DND-41 (cell line): ENCODE measurements around the gene ZNF770.

ENCODE experiments used
- ATAC-seq: fragments of 200-7000 bp; cut with Tn5 transposase; 3 replicates; pipeline ENCODE4 v1.9.1; 2021; ENCODE audit warnings: low read depth; ENCODE audit not compliant: insufficient read depth
- DNase-seq: peaks from one replicate; pipeline ENCODE4 v3.0.0-alpha.2; 2020
- H2AFZ ChIP-seq: 2 replicates; pipeline ENCODE4 v1.6.0; 2012; ENCODE audit warnings: low read depth, low read length
- H3K27ac ChIP-seq: 2 replicates; pipeline ENCODE4 v1.5.1; 2012; ENCODE audit warnings: low read length, inconsistent platforms
- H3K27me3 ChIP-seq: fragments of 200-600 bp; sonication (generic); 2 replicates; pipeline ENCODE4 v1.6.0; 2012; ENCODE audit warnings: low read length, mild to moderate bottlenecking, inconsistent platforms; ENCODE audit not compliant: insufficient read depth, poor library complexity
- H3K36me3 ChIP-seq: 2 replicates; pipeline ENCODE4 v1.5.1; 2012; ENCODE audit warnings: low read length, inconsistent platforms; ENCODE audit not compliant: insufficient read depth
- H3K4me1 ChIP-seq: 2 replicates; pipeline ENCODE4 v1.5.1; 2012; ENCODE audit warnings: mild to moderate bottlenecking, low read length; ENCODE audit not compliant: insufficient read depth
- H3K4me2 ChIP-seq: 2 replicates; pipeline ENCODE4 v1.6.0; 2012; ENCODE audit warnings: mild to moderate bottlenecking, moderate library complexity, low read length, inconsistent platforms; ENCODE audit not compliant: insufficient read depth
- H3K4me3 ChIP-seq, 2 experiments: fragments of 200-600 bp in 1 of 2; shearing (Covaris generic) in 1 of 2; 2 replicates each; pipeline ENCODE4 v1.5.1; 2012 to 2016; ENCODE audit warnings: inconsistent platforms in 2 of 2, low read length in 2 of 2, mild to moderate bottlenecking in 2 of 2, low read depth in 1 of 2, moderate library complexity in 1 of 2
- H3K79me2 ChIP-seq: 2 replicates; pipeline ENCODE4 v1.6.0; 2012; ENCODE audit warnings: low read length, inconsistent platforms; ENCODE audit not compliant: insufficient read depth
- H3K9ac ChIP-seq: 2 replicates; pipeline ENCODE4 v1.6.0; 2012; ENCODE audit warnings: low read depth, mild to moderate bottlenecking, inconsistent platforms, low read length, moderate library complexity
- H3K9me3 ChIP-seq: 2 replicates; pipeline ENCODE4 v1.5.1; 2012; ENCODE audit warnings: low read length, moderate library complexity, mild to moderate bottlenecking, inconsistent platforms; ENCODE audit not compliant: insufficient read depth, severe bottlenecking
- H4K20me1 ChIP-seq: 2 replicates; pipeline ENCODE4 v1.6.0; 2012; ENCODE audit warnings: low read length; ENCODE audit not compliant: insufficient read depth
- EZH2 ChIP-seq: IDR thresholded peaks from 3 replicates; pipeline ENCODE4 v1.6.1; 2012; ENCODE audit warnings: borderline replicate concordance, low read depth, mild to moderate bottlenecking, moderate library complexity, low read length, inconsistent platforms; ENCODE audit not compliant: severe bottlenecking
- TF ChIP-seq, protein P1 (sequence below): IDR thresholded peaks from 2 replicates; pipeline ENCODE4 v1.5.1; 2012; ENCODE audit warnings: borderline replicate concordance, low read length, moderate library complexity, mild to moderate bottlenecking; ENCODE audit not compliant: poor library complexity, severe bottlenecking; ENCODE audit errors: extremely low read depth

ZNF770 gene

DNA sequence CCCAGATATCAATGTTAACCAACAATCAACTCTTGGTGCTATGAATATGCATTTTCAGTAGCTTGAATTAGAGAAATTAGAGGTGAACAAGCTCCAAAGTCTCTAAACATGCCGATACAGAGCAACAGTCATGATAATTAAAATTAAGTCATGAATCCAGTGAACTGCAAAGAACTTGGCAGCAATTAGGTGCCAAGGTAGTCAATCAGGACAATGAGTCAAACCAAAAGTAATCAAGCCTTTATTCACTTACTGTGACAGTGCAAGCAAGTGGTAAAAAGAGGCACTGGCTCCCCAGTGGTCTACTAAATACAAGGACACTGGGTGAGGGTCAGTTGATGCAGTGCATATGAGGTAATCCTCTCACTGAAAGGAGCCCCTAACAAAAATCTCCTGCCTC is 1.8 kb downstream of the ZNF770 start:
- H3K27ac ChIP-seq, result no peak overlapping the region; the same call in 1 of the 2 replicates

DNA sequence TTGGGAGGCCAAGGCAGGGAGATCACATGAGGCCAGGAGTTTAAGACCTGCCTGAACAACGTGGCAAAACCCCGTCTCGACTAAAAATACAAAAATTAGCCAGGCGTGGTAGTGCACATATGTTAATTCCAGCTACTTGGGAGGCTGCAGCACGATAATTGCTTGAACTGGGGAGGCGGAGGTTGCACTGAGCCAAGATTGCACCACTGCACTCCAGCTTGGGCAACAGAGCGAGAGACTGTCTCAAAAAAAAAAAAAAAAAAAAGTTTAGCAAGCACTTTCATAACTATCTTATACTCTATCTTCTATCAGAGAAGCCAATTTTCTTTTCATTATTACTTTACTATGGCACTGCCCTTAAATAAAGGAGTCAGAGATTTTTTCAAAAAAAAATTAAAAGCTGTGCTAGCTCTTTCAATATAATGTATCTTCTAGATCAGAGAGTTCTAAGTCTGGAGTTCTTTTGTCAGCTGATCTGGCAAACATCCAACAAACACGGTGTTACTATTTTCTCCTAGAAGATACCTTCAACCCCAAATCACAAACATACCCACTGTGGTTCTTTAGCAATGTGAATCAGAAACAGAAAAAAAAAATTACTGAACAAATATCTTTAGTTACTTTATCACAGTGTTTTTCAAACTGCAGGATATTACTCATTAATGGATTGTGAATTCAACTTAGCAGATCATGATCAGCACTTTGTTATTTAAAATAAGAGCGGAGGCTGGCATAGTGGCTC is 3.0 kb downstream of the ZNF770 start:
- Histone ChIP-seq H2AFZ (no peak overlapping the region), H3K4me2 (peak overlapping the region; percentile 94; the same call in 1 of the 2 replicates), H3K4me1 (peaks cover 32% of the 10 kb centered on the region), H3K36me3 (peaks cover 48% of the 10 kb centered on the region), H3K27me3 (no peaks in the 10 kb centered on the region), H3K9me3 (no peaks in the 10 kb centered on the region), H3K9ac (no peak overlapping the region), H3K27ac (no peak overlapping the region), H4K20me1 (peaks cover 15% of the 10 kb centered on the region), H3K79me2 (peaks cover 52% of the 10 kb centered on the region), H3K4me3 (no peak overlapping the region)
- DNase-seq (no peak), ATAC-seq (no peak)
- TF ChIP-seq EZH2, result no peak
- TF ChIP-seq, protein P1, sequence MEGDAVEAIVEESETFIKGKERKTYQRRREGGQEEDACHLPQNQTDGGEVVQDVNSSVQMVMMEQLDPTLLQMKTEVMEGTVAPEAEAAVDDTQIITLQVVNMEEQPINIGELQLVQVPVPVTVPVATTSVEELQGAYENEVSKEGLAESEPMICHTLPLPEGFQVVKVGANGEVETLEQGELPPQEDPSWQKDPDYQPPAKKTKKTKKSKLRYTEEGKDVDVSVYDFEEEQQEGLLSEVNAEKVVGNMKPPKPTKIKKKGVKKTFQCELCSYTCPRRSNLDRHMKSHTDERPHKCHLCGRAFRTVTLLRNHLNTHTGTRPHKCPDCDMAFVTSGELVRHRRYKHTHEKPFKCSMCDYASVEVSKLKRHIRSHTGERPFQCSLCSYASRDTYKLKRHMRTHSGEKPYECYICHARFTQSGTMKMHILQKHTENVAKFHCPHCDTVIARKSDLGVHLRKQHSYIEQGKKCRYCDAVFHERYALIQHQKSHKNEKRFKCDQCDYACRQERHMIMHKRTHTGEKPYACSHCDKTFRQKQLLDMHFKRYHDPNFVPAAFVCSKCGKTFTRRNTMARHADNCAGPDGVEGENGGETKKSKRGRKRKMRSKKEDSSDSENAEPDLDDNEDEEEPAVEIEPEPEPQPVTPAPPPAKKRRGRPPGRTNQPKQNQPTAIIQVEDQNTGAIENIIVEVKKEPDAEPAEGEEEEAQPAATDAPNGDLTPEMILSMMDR, result no peak

More for the DNA sequence above, 1.8 kb downstream of the ZNF770 start:
- peaks cover 47% of the 10 kb centered on the region for H3K36me3 ChIP-seq
- H3K4me2 ChIP-seq, result peak overlapping the region; percentile 94
- no peaks in the 10 kb centered on the region for H3K9me3 ChIP-seq
- peak overlapping the region; percentile 94 for H3K9ac ChIP-seq
- peaks cover 32% of the 10 kb centered on the region for H3K4me1 ChIP-seq
- DNase-seq (no peak), ATAC-seq (no peak)
- peaks cover 15% of the 10 kb centered on the region for H4K20me1 ChIP-seq
- no peak overlapping the region for H2AFZ ChIP-seq
- no peaks in the 10 kb centered on the region for H3K27me3 ChIP-seq
- peaks cover 52% of the 10 kb centered on the region for H3K79me2 ChIP-seq
- H3K4me3 ChIP-seq, result peak overlapping the region; percentile 93 to 96; a peak in 3 of 4 replicates
- TF ChIP-seq EZH2, result no peak

DNA sequence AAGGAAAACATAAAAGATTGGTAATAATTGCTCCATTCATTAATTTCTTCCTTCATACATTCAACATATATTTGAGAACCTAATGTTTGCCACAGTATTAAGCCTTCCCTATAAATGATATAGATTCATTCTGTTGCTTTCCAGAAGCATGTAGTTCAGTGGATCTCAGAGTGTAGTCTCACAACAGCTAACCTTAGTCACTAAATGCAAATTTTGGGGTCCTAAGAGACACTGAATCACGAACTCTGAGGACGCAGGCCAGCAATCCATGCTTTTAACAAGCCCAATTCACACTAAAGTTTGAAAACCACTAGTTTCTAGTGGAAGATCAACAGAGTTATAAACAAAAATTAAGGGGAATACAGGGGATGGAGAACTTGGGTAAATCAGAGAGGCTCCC is 11.3 kb downstream of the ZNF770 start:
- Histone ChIP-seq H3K27me3 (no peaks in the 10 kb centered on the region), H3K79me2 (no peaks in the 10 kb centered on the region), H3K4me1 (no peaks in the 10 kb centered on the region), H4K20me1 (no peaks in the 10 kb centered on the region), H3K9ac (no peak overlapping the region), H3K4me3 (no peak overlapping the region), H3K9me3 (no peaks in the 10 kb centered on the region), H3K4me2 (no peak overlapping the region), H2AFZ (no peak overlapping the region), H3K36me3 (peaks cover 5% of the 10 kb centered on the region; the same call in 1 of the 2 replicates), H3K27ac (no peak overlapping the region)
- DNase-seq (no peak), ATAC-seq (no peak)
- no peak for TF ChIP-seq EZH2
- TF ChIP-seq, protein P1, result no peak

DNA sequence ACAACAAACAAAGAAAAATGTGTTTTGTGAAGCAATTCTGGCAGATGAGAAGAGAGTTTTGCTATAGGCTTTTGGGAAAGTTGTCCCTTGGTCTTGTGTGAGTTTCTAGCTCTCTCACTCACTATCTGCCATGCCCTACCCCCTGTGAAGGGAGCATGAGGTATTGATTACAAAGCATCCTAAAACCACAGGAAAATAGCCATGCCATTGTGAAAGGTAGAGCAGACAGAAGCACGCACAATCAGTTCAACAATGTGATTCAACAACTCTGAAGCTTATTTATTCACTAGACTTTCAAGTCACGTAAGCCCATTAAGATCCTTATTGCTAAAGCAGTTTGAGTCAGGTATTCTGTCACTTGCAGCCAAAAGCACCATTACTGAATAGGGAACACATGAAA is 12.0 kb downstream of the ZNF770 start:
- Histone ChIP-seq H3K4me2 (no peak overlapping the region), H3K27me3 (no peaks in the 10 kb centered on the region), H3K36me3 (no peaks in the 10 kb centered on the region; the same call in 1 of the 2 replicates), H3K4me1 (no peaks in the 10 kb centered on the region), H2AFZ (no peak overlapping the region), H3K4me3 (no peak overlapping the region), H3K9me3 (no peaks in the 10 kb centered on the region), H3K9ac (no peak overlapping the region), H4K20me1 (no peaks in the 10 kb centered on the region), H3K27ac (no peak overlapping the region), H3K79me2 (no peaks in the 10 kb centered on the region)
- no peak for DNase-seq
- ATAC-seq, result no peak
- no peak for TF ChIP-seq EZH2
- TF ChIP-seq, protein P1, result no peak
